H1 (cell line): Measurements from ENCODE around the gene PYCARD. TPM values are rescaled to one million over a fixed set of nuclear protein-coding genes. Genes with fewer than 3 reads are reported as not detected.

Experiments used
- CTCF ChIA-PET: fragments of 300-600 bp; sonication (Branson Sonifier 250); formaldehyde crosslinking; loops from one replicate; lab custom pipeline; 2021; ENCODE audit not compliant: partially characterized antibody; lab: Charles Lee
- POLR2A ChIA-PET: fragments of 300-600 bp; sonication (Branson Sonifier 250); formaldehyde crosslinking; loops from one replicate; lab custom pipeline; 2021; ENCODE audit warnings: inconsistent platforms; ENCODE audit not compliant: partially characterized antibody; lab: Charles Lee
- DNase-seq, 2 experiments: peaks; one replicate each; pipeline versions ENCODE4 v3.0.0 to v3.0.0-alpha.2; 2010 to 2022; ENCODE audit warnings: low spot score in 2 of 2, low read depth in 1 of 2, mixed read lengths in 1 of 2
- FAIRE-seq: peaks from 2 replicates; lab custom pipeline; 2011; peaks lifted over from hg19 to GRCh38; lab: Jason Lieb, UNC
- H2AFZ ChIP-seq: 2 replicates; pipeline ENCODE4 v1.8.1; 2012; ENCODE audit warnings: low read length, inconsistent platforms
- H2AK5ac ChIP-seq: 2 replicates; pipeline ENCODE4 v1.6.1; 2013; ENCODE audit warnings: low read depth, low read length
- H2BK120ac ChIP-seq: replicated peaks from 2 replicates; pipeline ENCODE3; 2013; ENCODE audit warnings: low read depth, low read length, inconsistent platforms
- H2BK12ac ChIP-seq: 2 replicates; pipeline ENCODE4 v1.6.1; 2013; ENCODE audit warnings: low read depth, low read length
- H2BK15ac ChIP-seq: 2 replicates; pipeline ENCODE4 v1.6.1; 2013; ENCODE audit warnings: low read length
- H2BK20ac ChIP-seq: 2 replicates; pipeline ENCODE4 v1.6.1; 2013; ENCODE audit warnings: low read length
- H2BK5ac ChIP-seq: 2 replicates; pipeline ENCODE4 v1.6.1; 2013; ENCODE audit warnings: low read depth, low read length
- H3K14ac ChIP-seq: 2 replicates; pipeline ENCODE4 v1.6.1; 2013; ENCODE audit warnings: inconsistent platforms; ENCODE audit not compliant: insufficient read length
- H3K18ac ChIP-seq: 2 replicates; pipeline ENCODE4 v1.6.1; 2013; ENCODE audit warnings: low read length; ENCODE audit errors: extremely low read depth
- H3K23ac ChIP-seq: 2 replicates; pipeline ENCODE4 v1.6.1; 2013; ENCODE audit warnings: inconsistent platforms; ENCODE audit not compliant: insufficient read length
- H3K23me2 ChIP-seq: 2 replicates; pipeline ENCODE4 v1.6.1; 2013; ENCODE audit warnings: low read depth, low read length
- H3K27ac ChIP-seq: 2 replicates; pipeline ENCODE4 v1.6.1; 2011; ENCODE audit warnings: low read depth, low read length, inconsistent platforms
- H3K27me3 ChIP-seq, 4 experiments: replicated peaks in 1 of 4; 1 replicate in 1 of 4; 2 replicates in 3 of 4; pipeline versions ENCODE4 v1.6.1 to v1.8.1; 2011 to 2013; ENCODE audit warnings: low read length in 3 of 4, mild to moderate bottlenecking in 3 of 4, inconsistent platforms in 2 of 4, mixed read lengths in 2 of 4, moderate library complexity in 1 of 4; ENCODE audit not compliant: control insufficient read depth in 3 of 4, insufficient read depth in 3 of 4; ENCODE audit errors: extremely low read depth in 1 of 4
- H3K36me3 ChIP-seq, 4 experiments: 2 replicates each; pipeline versions ENCODE4 v1.6.1 to v1.8.1; 2011 to 2013; ENCODE audit warnings: mild to moderate bottlenecking in 4 of 4, low read length in 3 of 4, moderate library complexity in 2 of 4, control low read depth in 1 of 4, inconsistent platforms in 1 of 4; ENCODE audit not compliant: insufficient read depth in 4 of 4, control insufficient read depth in 2 of 4
- H3K4ac ChIP-seq: replicated peaks from 2 replicates; pipeline ENCODE3; 2013; ENCODE audit warnings: low read length, low read depth, mixed read lengths, inconsistent platforms; ENCODE audit not compliant: insufficient read length
- H3K4me1 ChIP-seq, 4 experiments: replicated peaks in 1 of 4; 1 replicate in 1 of 4; 2 replicates in 3 of 4; pipeline versions ENCODE4 v1.6.1 to v1.8.1; 2011 to 2013; ENCODE audit warnings: low read length in 3 of 4, inconsistent platforms in 2 of 4, mixed read lengths in 1 of 4; ENCODE audit not compliant: insufficient read depth in 4 of 4, control insufficient read depth in 3 of 4
- H3K4me2 ChIP-seq, 2 experiments: 2 replicates each; pipeline versions ENCODE4 v1.6.1 to v1.8.1; 2011 to 2013; ENCODE audit warnings: low read depth in 2 of 2, low read length in 2 of 2, control low read depth in 1 of 2, inconsistent platforms in 1 of 2, mild to moderate bottlenecking in 1 of 2; ENCODE audit not compliant: insufficient read depth in 1 of 2
- H3K4me3 ChIP-seq, 4 experiments: fragments of 200-600, 300-600 bp in 1 of 4; sonication (generic), shearing (Covaris generic), sonication (Bioruptor Twin) in 1 of 4; 2 replicates each; pipeline versions ENCODE4 v1.5.1 to v1.8.1; 2011 to 2016; ENCODE audit warnings: low read length in 4 of 4, low read depth in 3 of 4, control low read depth in 2 of 4, inconsistent platforms in 2 of 4, mild to moderate bottlenecking in 2 of 4, mixed read lengths in 1 of 4, moderate library complexity in 1 of 4; ENCODE audit not compliant: insufficient read depth in 2 of 4; ENCODE audit errors: extremely low read depth in 1 of 4
- H3K56ac ChIP-seq: replicated peaks from 2 replicates; pipeline ENCODE3; 2013; ENCODE audit warnings: low read depth, mild to moderate bottlenecking, mixed read lengths, low read length, inconsistent platforms; ENCODE audit not compliant: insufficient read length
- H3K79me1 ChIP-seq: 2 replicates; pipeline ENCODE4 v1.6.1; 2013; ENCODE audit warnings: low read depth, low read length, control low read depth
- H3K79me2 ChIP-seq, 2 experiments: 2 replicates each; pipeline versions ENCODE4 v1.6.1 to v1.8.1; 2012 to 2013; ENCODE audit warnings: low read length in 2 of 2, mild to moderate bottlenecking in 2 of 2, inconsistent platforms in 1 of 2; ENCODE audit not compliant: insufficient read depth in 2 of 2, control insufficient read depth in 1 of 2
- H3K9ac ChIP-seq, 4 experiments: replicated peaks in 1 of 4; 1 replicate in 1 of 4; 2 replicates in 3 of 4; pipeline versions ENCODE4 v1.6.1 to v1.8.1; 2011 to 2013; ENCODE audit warnings: low read depth in 3 of 4, low read length in 3 of 4, control low read depth in 2 of 4, mild to moderate bottlenecking in 2 of 4, moderate library complexity in 2 of 4, inconsistent platforms in 1 of 4; ENCODE audit errors: extremely low read depth in 1 of 4
- H3K9me3 ChIP-seq, 2 experiments: 2 replicates each; pipeline versions ENCODE4 v1.6.1 to v1.8.1; 2012 to 2013; ENCODE audit warnings: mild to moderate bottlenecking in 2 of 2, moderate library complexity in 2 of 2, control low read depth in 1 of 2, inconsistent platforms in 1 of 2, low read depth in 1 of 2, low read length in 1 of 2, mixed read lengths in 1 of 2; ENCODE audit not compliant: insufficient read depth in 2 of 2
- H4K20me1 ChIP-seq, 2 experiments: replicated peaks in 1 of 2; 2 replicates each; pipeline versions ENCODE3 to v1.8.1; 2011 to 2013; ENCODE audit warnings: inconsistent platforms in 2 of 2, low read length in 2 of 2, mild to moderate bottlenecking in 1 of 2; ENCODE audit not compliant: insufficient read depth in 2 of 2, control insufficient read depth in 1 of 2
- H4K5ac ChIP-seq: 2 replicates; pipeline ENCODE4 v1.6.1; 2013; ENCODE audit warnings: low read length, low read depth, mixed read lengths, inconsistent platforms; ENCODE audit not compliant: insufficient read length
- H4K8ac ChIP-seq: 2 replicates; pipeline ENCODE4 v1.8.0; 2013; ENCODE audit warnings: mild to moderate bottlenecking, moderate library complexity, low read length, inconsistent platforms; ENCODE audit not compliant: insufficient read depth; ENCODE audit errors: extremely low read depth
- H4K91ac ChIP-seq: replicated peaks from 2 replicates; pipeline ENCODE3; 2013; ENCODE audit warnings: low read length, mixed read lengths, inconsistent platforms; ENCODE audit not compliant: insufficient read length
- BACH1 ChIP-seq: IDR thresholded peaks from 2 replicates; pipeline ENCODE4 v1.6.1; 2012; ENCODE audit warnings: low read length, improper control_type of control experiment
- BRCA1 ChIP-seq: IDR thresholded peaks from 2 replicates; pipeline ENCODE4 v1.6.1; 2012; ENCODE audit warnings: low read depth, low read length, improper control_type of control experiment
- CEBPB ChIP-seq: IDR thresholded peaks from 2 replicates; pipeline ENCODE4 v1.6.1; 2012; ENCODE audit warnings: low read depth, low read length
- CREB1 ChIP-seq: IDR thresholded peaks from 2 replicates; pipeline ENCODE4 v1.6.1; 2012; ENCODE audit warnings: inconsistent platforms
- GTF2F1 ChIP-seq: IDR thresholded peaks from 2 replicates; pipeline ENCODE4 v1.6.1; 2012; ENCODE audit warnings: low read depth, low read length, improper control_type of control experiment, borderline replicate concordance
- RAD21 ChIP-seq, 2 experiments: IDR thresholded peaks in 1 of 2; conservative IDR thresholded peaks in 1 of 2; 2 replicates each; pipeline ENCODE4 v1.6.1; 2011; ENCODE audit warnings: low read depth in 2 of 2, low read length in 2 of 2, improper control_type of control experiment in 1 of 2, inconsistent platforms in 1 of 2, mild to moderate bottlenecking in 1 of 2, moderate library complexity in 1 of 2
- RFX5 ChIP-seq: IDR thresholded peaks from 2 replicates; pipeline ENCODE4 v1.6.1; 2011; ENCODE audit warnings: low read depth, low read length, improper control_type of control experiment, borderline replicate concordance
- RNF2 ChIP-seq: fragments of 200-900, 300-1000 bp; sonication (generic); IDR thresholded peaks from 2 replicates; pipeline ENCODE4 v1.7.1; 2016; ENCODE audit warnings: borderline replicate concordance, low read depth, mild to moderate bottlenecking, antibody characterized with exemption, low read length; ENCODE audit not compliant: poor library complexity, severe bottlenecking; ENCODE audit errors: missing control alignments
- WGBS, 2 experiments: shearing (Covaris generic) in 1 of 2; methylation state at CpG; one replicate each; pipeline versions ENCODE4 v1.1.6 to v1.1.7; 2013 to 2015; ENCODE audit warnings: low lambda C conversion rate in 2 of 2, mixed read lengths in 2 of 2, inconsistent platforms in 1 of 2, low coverage in 1 of 2, missing lambda C conversion rate in 1 of 2; ENCODE audit not compliant: insufficient replicate concordance in 2 of 2, insufficient coverage in 1 of 2, insufficient read length in 1 of 2; ENCODE audit errors: extremely low coverage in 1 of 2, missing lambda C conversion rate in 1 of 2; 5-methylcytosine and 5-hydroxymethylcytosine counted together
- polyA plus RNA-seq, 7 experiments: library from polyadenylated mRNA; depleted of rRNA in 3 of 7; stranded (reverse) in 5 of 7; unstranded in 2 of 7; fragments of >200 nt in 5 of 7; fragments of 200-250 nt in 2 of 7; gene quantifications; 1 replicate in 5 of 7; 2 replicates in 1 of 7; 4 replicates in 1 of 7; pipeline versions ENCODE4 v1.2.1 to v1.2.3, GENCODE V29; 2011 to 2013; ENCODE audit warnings: missing spikeins in 2 of 7, mixed read lengths in 2 of 7
- total RNA-seq: library from RNA; stranded (reverse); fragmentation: NEBNext Ultra II Directional; extraction: Animal tissue kit (Norgen Biotek cat#: 25700); gene quantifications from 2 replicates; pipeline ENCODE4 v1.2.1, GENCODE V29; 2021

The PYCARD gene
- total and polyA plus RNA-seq, 2 of the 8 experiments (the other 6 are each of a cell fraction or from before 2014, with no cell fraction given): 29.9 to 77.9 TPM

DNA sequence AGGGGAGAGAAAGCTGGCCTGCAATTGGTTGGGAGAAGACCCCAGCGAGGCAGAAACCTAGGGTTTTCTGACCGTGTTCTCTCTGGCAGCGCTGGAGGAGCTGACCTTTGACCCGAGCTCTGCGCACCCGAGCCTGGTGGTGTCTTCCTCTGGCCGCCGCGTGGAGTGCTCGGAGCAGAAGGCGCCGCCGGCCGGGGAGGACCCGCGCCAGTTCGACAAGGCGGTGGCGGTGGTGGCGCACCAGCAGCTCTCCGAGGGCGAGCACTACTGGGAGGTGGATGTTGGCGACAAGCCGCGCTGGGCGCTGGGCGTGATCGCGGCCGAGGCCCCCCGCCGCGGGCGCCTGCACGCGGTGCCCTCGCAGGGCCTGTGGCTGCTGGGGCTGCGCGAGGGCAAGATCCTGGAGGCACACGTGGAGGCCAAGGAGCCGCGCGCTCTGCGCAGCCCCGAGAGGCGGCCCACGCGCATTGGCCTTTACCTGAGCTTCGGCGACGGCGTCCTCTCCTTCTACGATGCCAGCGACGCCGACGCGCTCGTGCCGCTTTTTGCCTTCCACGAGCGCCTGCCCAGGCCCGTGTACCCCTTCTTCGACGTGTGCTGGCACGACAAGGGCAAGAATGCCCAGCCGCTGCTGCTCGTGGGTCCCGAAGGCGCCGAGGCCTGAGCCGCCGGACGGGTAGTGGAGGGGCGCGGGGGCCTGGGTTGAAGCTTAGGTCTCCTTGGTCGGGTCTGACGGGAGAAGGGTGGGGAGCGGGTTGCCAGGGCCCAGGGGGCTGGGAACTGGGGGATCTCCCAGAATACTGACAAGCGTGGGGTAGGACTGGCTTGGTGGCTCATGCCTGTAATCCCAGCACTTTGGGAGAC, 21.8 kb upstream of the PYCARD start:
- H2BK5ac ChIP-seq: no peak overlapping the region
- H2BK12ac ChIP-seq: 0 out of 2 replicates have a peak overlapping the region, but pooled peaks have one; percentile 17
- H3K4ac ChIP-seq: no peak overlapping the region
- H2AFZ ChIP-seq: no peak overlapping the region
- H3K27ac ChIP-seq: no peak overlapping the region
- no peak overlapping the region; the same call in 1 of the 2 replicates for H4K8ac ChIP-seq
- no peaks in the 10 kb centered on the region for H3K27me3 ChIP-seq
- POLR2A ChIA-PET: interaction anchor here (0.6 to 1.4 kb wide), 7 partner anchors 13 to 231 kb away, joined by 3 to 4 read pairs (median 3); partner anchors contain the start of gene FUS
- DNase-seq (no peak), FAIRE-seq (no peak)
- no peak overlapping the region for H3K14ac ChIP-seq
- H3K18ac ChIP-seq: no peak overlapping the region
- no peaks in the 10 kb centered on the region for H3K36me3 ChIP-seq
- H2AK5ac ChIP-seq: no peak overlapping the region
- no peak overlapping the region for H3K9ac ChIP-seq
- H3K9me3 ChIP-seq: no peaks in the 10 kb centered on the region
- H2BK15ac ChIP-seq: no peak overlapping the region
- 94% methylated on average over 76 of the region's 80 CpGs; no CpG with 5 or more reads in 1 of the 2 experiments for WGBS, 2 experiments
- no peaks in the 10 kb centered on the region for H3K23me2 ChIP-seq
- H4K5ac ChIP-seq: no peak overlapping the region
- H3K23ac ChIP-seq: no peak overlapping the region
- no peaks in the 10 kb centered on the region for H3K4me1 ChIP-seq
- no peak overlapping the region for H2BK20ac ChIP-seq
- CTCF ChIA-PET: interaction anchor here (0.9 to 1.1 kb wide), 2 partner anchors 16 to 62 kb away, joined by 3 read pairs; no protein-coding TSS in a partner anchor
- TF ChIP-seq CEBPB (no peak), RAD21 (IDR thresholded peaks at IDR 0.05 in 1 of 2, conservative IDR thresholded peaks at IDR 0.05 in 1 of 2; ENCODE audit: low read depth in 2 of 2, low read length in 2 of 2) (no peak), BRCA1 (no peak), RNF2 (no peak), GTF2F1 (no peak), RFX5 (no peak), BACH1 (no peak), CREB1 (no peak)
- H3K56ac ChIP-seq: no peak overlapping the region
- H2BK120ac ChIP-seq: no peak overlapping the region
- H3K79me1 ChIP-seq: no peaks in the 10 kb centered on the region
- H4K20me1 ChIP-seq: no peaks in the 10 kb centered on the region
- H3K4me2 ChIP-seq: no peak overlapping the region
- no peaks in the 10 kb centered on the region for H3K79me2 ChIP-seq
- H4K91ac ChIP-seq: no peak overlapping the region
- no peak overlapping the region for H3K4me3 ChIP-seq
